ENCODE data around the gene FOSL2. TPM values are rescaled to one million over a fixed set of nuclear protein-coding genes. Genes with fewer than 3 reads are reported as not detected.

Gene FOSL2
- total RNA-seq, 1 experiment from 2014 or later = 44.8 TPM

DNA sequence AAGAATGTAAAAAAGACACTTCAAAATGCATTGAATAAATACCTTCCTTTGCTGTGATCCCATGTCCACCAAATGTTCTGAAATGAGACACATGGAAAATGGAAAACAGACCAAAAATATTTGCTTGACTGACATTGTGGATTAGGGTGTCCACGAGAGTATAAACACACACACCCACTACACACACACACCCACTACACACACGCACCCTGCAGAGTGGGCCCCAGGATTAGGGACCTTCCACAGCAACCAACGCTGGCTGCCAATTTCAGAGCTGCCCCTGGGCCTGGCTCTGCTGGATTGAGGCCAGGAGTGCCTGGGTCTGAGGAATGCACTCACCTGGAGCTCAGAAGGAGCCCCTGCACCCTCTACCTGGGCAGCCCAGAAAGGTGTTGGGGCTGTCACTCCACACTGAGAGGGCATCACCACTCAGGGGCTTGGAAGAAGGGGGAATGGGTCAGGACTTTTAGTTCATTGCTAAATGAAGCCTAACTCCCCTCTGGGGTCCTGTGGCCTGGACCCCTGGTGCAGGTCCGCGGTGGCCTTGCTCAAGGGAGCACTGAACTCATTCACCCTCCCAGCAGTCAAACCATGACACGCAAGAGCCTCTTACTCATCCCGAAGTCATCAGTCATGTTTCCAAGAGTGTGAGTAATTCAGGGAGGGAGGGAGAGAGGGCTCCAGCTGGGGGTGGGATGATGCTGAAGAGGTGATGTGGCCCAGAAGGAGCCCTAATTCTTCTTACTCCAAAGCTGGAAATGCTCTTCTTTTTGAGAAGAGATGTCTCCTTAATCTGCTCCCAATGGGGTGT, 53.0 kb downstream of the FOSL2 start:
- H2AFZ ChIP-seq (ENCODE audit: low read depth, low read length, poor library complexity, severe bottlenecking) = peak overlapping the region; percentile 71
- peak overlapping the region; percentile 67 for H3K4me2 ChIP-seq (ENCODE audit: low read length)
- H3K4me1 ChIP-seq (ENCODE audit: control insufficient read depth in 1 of 2, insufficient read depth in 2 of 2, low read length in 2 of 2) = peaks cover 12 to 47% of the 10 kb centered on the region in 2 experiments
- H3K4me3 ChIP-seq (replicated peaks in 1 of 2; ENCODE audit: low read depth in 1 of 2, low read length in 2 of 2) = peak overlapping the region in 1 of 2 experiments; percentile 40; a peak in 2 of 4 replicates
- H3K27ac ChIP-seq (ENCODE audit: low read depth, low read length) = no peak overlapping the region
- CTCF ChIA-PET = interaction anchor here (0.8 to 1.1 kb wide), 3 partner anchors 639 to 762 kb away, joined by 3 to 5 read pairs (median 4); no protein-coding TSS in a partner anchor
- 0 out of 2 replicates have a peak overlapping the region, but pooled peaks have one; percentile 24 for H3K9ac ChIP-seq (ENCODE audit: low read length)
- POLR2A ChIA-PET = no interaction called here
- no peaks in the 10 kb centered on the region for H3K36me3 ChIP-seq (ENCODE audit: control insufficient read depth in 1 of 2, insufficient read depth in 2 of 2, low read length in 2 of 2)
- DNase-seq (ENCODE audit: low read depth, low spot score) (peak; percentile 77), ATAC-seq (peak; percentile 90)
- no TSS peak for BruUV-seq (replicated peaks)
- no peaks in the 10 kb centered on the region for H3K79me2 ChIP-seq (ENCODE audit: insufficient read depth, low read length)
- H4K20me1 ChIP-seq (ENCODE audit: insufficient read depth) = no peaks in the 10 kb centered on the region
- H3K27me3 ChIP-seq (ENCODE audit: insufficient read depth, low read length) = no peaks in the 10 kb centered on the region
- H3K9me3 ChIP-seq (ENCODE audit: control insufficient read depth in 1 of 2, insufficient read depth in 1 of 2, low read depth in 1 of 2, low read length in 2 of 2) = no peaks in the 10 kb centered on the region
- RAD21 ChIA-PET (ENCODE audit: low non-redundant PET in 1 of 2, low total read pairs in 2 of 2, uncharacterized antibody in 2 of 2, unreplicated experiment in 2 of 2) = no interaction called here
- intact Hi-C loops (cut with micrococcal nuclease) = no loop called here
- no peaks in the 10 kb centered on the region for H3K9me2 ChIP-seq (ENCODE audit: insufficient read depth)
- TF ChIP-seq SRF (IDR thresholded peaks at IDR 0.05; ENCODE audit: low read depth) (peak; percentile 77), TCF7L2 (IDR thresholded peaks at IDR 0.05; ENCODE audit: borderline replicate concordance, extremely low read depth, insufficient read depth, insufficient read length) (no peak), FOSL1 (IDR thresholded peaks at IDR 0.05; ENCODE audit: low read depth) (peak; percentile 98), EZH2 (IDR thresholded peaks at IDR 0.05) (no peak), CEBPB (IDR thresholded peaks at IDR 0.05; ENCODE audit: low read depth) (no peak; the same call in none of the 2 replicates), POLR2AphosphoS5 (IDR thresholded peaks at IDR 0.05; ENCODE audit: low read depth, low read length) (peak; percentile 48; the same call in 1 of the 2 replicates), SP1 (IDR thresholded peaks at IDR 0.05; ENCODE audit: low read depth) (peak; percentile 91), ZNF274 (IDR thresholded peaks at IDR 0.05; ENCODE audit: low read depth, low read length) (no peak), SIN3A (IDR thresholded peaks at IDR 0.05; ENCODE audit: low read depth) (no peak), JUND (IDR thresholded peaks at IDR 0.05) (peak; percentile 96), EZH2phosphoT487 (IDR thresholded peaks at IDR 0.05; ENCODE audit: borderline replicate concordance) (no peak), YY1 (IDR thresholded peaks at IDR 0.05; ENCODE audit: extremely low read depth, insufficient replicate concordance, low read depth, low read length) (no peak), RAD21 (IDR thresholded peaks at IDR 0.05; ENCODE audit: low read depth) (peak; percentile 16; the same call in 1 of the 2 replicates), ZFX (IDR thresholded peaks at IDR 0.05) (no peak), POLR2A (IDR thresholded peaks at IDR 0.05; ENCODE audit: borderline replicate concordance, extremely low read depth, insufficient read depth, insufficient read length) (no peak), ELF1 (IDR thresholded peaks at IDR 0.05; ENCODE audit: borderline replicate concordance, low read depth) (no peak), CBX3 (IDR thresholded peaks at IDR 0.05; ENCODE audit: low read depth) (peak; percentile 86)
- TF ChIP-seq, protein P1, sequence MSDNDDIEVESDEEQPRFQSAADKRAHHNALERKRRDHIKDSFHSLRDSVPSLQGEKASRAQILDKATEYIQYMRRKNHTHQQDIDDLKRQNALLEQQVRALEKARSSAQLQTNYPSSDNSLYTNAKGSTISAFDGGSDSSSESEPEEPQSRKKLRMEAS (IDR thresholded peaks at IDR 0.05) = peak; percentile 65; the same call in 1 of the 2 replicates
- TF ChIP-seq, protein P2, sequence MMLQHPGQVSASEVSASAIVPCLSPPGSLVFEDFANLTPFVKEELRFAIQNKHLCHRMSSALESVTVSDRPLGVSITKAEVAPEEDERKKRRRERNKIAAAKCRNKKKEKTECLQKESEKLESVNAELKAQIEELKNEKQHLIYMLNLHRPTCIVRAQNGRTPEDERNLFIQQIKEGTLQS (IDR thresholded peaks at IDR 0.05) = no peak; the same call in 1 of the 2 replicates
- TF ChIP-seq, protein P3, sequence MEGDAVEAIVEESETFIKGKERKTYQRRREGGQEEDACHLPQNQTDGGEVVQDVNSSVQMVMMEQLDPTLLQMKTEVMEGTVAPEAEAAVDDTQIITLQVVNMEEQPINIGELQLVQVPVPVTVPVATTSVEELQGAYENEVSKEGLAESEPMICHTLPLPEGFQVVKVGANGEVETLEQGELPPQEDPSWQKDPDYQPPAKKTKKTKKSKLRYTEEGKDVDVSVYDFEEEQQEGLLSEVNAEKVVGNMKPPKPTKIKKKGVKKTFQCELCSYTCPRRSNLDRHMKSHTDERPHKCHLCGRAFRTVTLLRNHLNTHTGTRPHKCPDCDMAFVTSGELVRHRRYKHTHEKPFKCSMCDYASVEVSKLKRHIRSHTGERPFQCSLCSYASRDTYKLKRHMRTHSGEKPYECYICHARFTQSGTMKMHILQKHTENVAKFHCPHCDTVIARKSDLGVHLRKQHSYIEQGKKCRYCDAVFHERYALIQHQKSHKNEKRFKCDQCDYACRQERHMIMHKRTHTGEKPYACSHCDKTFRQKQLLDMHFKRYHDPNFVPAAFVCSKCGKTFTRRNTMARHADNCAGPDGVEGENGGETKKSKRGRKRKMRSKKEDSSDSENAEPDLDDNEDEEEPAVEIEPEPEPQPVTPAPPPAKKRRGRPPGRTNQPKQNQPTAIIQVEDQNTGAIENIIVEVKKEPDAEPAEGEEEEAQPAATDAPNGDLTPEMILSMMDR (IDR thresholded peaks at IDR 0.05 in 2 of 3, conservative IDR thresholded peaks at IDR 0.05 in 1 of 3; ENCODE audit: borderline replicate concordance in 1 of 3, insufficient read depth in 1 of 3, low read depth in 2 of 3, low read length in 2 of 3) = no peak
- TF ChIP-seq, protein P4, sequence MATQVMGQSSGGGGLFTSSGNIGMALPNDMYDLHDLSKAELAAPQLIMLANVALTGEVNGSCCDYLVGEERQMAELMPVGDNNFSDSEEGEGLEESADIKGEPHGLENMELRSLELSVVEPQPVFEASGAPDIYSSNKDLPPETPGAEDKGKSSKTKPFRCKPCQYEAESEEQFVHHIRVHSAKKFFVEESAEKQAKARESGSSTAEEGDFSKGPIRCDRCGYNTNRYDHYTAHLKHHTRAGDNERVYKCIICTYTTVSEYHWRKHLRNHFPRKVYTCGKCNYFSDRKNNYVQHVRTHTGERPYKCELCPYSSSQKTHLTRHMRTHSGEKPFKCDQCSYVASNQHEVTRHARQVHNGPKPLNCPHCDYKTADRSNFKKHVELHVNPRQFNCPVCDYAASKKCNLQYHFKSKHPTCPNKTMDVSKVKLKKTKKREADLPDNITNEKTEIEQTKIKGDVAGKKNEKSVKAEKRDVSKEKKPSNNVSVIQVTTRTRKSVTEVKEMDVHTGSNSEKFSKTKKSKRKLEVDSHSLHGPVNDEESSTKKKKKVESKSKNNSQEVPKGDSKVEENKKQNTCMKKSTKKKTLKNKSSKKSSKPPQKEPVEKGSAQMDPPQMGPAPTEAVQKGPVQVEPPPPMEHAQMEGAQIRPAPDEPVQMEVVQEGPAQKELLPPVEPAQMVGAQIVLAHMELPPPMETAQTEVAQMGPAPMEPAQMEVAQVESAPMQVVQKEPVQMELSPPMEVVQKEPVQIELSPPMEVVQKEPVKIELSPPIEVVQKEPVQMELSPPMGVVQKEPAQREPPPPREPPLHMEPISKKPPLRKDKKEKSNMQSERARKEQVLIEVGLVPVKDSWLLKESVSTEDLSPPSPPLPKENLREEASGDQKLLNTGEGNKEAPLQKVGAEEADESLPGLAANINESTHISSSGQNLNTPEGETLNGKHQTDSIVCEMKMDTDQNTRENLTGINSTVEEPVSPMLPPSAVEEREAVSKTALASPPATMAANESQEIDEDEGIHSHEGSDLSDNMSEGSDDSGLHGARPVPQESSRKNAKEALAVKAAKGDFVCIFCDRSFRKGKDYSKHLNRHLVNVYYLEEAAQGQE (IDR thresholded peaks at IDR 0.05; ENCODE audit: low read depth) = no peak

All from HCT116 (cell line).